ENCODE data around the gene COQ8B. TPM values are rescaled to one million over a fixed set of nuclear protein-coding genes. Genes with fewer than 3 reads are reported as not detected.

COQ8B gene
- total RNA-seq, 1 donor from 2014 or later, result 27.7 TPM

GRCh38 chr19:40750058-40750873 lies 33.6 kb upstream of the COQ8B start, which contains the start of gene ACTMAP:
ACTMAP (minus strand) TSS chr19:40750477; CDS start chr19:40749803, 674 bp downstream.
- peak; percentile 100 for DNase-seq (ENCODE audit: low spot score)
- Histone ChIP-seq H2AFZ (replicated peaks) (peak within 1 kb of the TSS; percentile 72), H3K4me3 (peak within 1 kb of the TSS; percentile 59), H4K20me1 (ENCODE audit: low read depth) (peaks cover 28% of the 10 kb centered on the region), H3K79me2 (ENCODE audit: low read depth) (peaks cover 66% of the 10 kb centered on the region), H3K9ac (peak within 1 kb of the TSS; percentile 94), H3K4me2 (peak within 1 kb of the TSS; percentile 78), H3K36me3 (no peaks in the 10 kb centered on the region), H3F3A (ENCODE audit: low read depth) (peaks cover 9% of the 10 kb centered on the region), H3K4me1 (peaks cover 26% of the 10 kb centered on the region), H3K27ac (peak within 1 kb of the TSS; percentile 94), H3K9me3 (ENCODE audit: low read depth) (no peaks in the 10 kb centered on the region), H3K27me3 (no peaks in the 10 kb centered on the region)
- Mint-ChIP-seq H3K27ac (peak within 1 kb of the TSS; percentile 94), H3K4me1 (peaks cover 49% of the 10 kb centered on the region), H3K4me3 (peak within 1 kb of the TSS; percentile 94), H3K9me3 (no peaks in the 10 kb centered on the region), H3K27me3 (ENCODE audit: insufficient read depth, low read depth) (peaks cover 5% of the 10 kb centered on the region), H3K36me3 (peaks cover 11% of the 10 kb centered on the region)
- TF ChIP-seq EZH2phosphoT487 (IDR thresholded peaks at IDR 0.05) (no peak), CTCF (IDR thresholded peaks at IDR 0.05) (no peak), EZH2 (IDR thresholded peaks at IDR 0.05) (no peak)

DNA sequence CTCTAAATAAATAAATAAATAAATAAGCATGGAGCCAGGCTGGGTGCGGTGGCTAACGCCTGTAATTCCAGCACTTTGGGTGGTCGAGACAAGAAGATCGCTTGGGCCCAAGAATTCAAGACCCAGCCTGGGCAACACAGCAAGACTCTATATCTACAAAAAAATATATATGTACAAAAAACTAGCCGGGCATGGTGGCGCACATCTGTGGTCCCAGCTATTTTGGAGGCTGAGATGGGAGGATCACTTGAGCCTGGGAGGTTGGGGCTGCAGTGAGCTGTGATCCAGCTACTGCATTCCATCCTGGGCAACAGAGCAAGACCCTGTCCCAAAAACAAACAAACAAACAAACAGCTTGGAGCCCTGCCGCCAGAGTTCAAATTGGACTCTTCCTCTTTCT lies 30.9 kb upstream of the COQ8B start:
- Histone ChIP-seq H3K79me2 (ENCODE audit: low read depth) (peaks cover 38% of the 10 kb centered on the region), H3F3A (ENCODE audit: low read depth) (peaks cover 9% of the 10 kb centered on the region), H4K20me1 (ENCODE audit: low read depth) (peaks cover 4% of the 10 kb centered on the region), H3K36me3 (no peaks in the 10 kb centered on the region), H3K4me1 (peaks cover 14% of the 10 kb centered on the region), H2AFZ (replicated peaks) (no peak overlapping the region), H3K27me3 (no peaks in the 10 kb centered on the region), H3K9me3 (ENCODE audit: low read depth) (no peaks in the 10 kb centered on the region), H3K27ac (no peak overlapping the region), H3K4me2 (no peak overlapping the region), H3K9ac (no peak overlapping the region), H3K4me3 (no peak overlapping the region)
- no peak for DNase-seq (ENCODE audit: low spot score)
- Mint-ChIP-seq H3K27ac (no peak overlapping the region), H3K4me3 (no peak overlapping the region), H3K4me1 (peaks cover 38% of the 10 kb centered on the region), H3K27me3 (ENCODE audit: insufficient read depth, low read depth) (peaks cover 3% of the 10 kb centered on the region), H3K36me3 (peaks cover under 1% of the 10 kb centered on the region), H3K9me3 (no peaks in the 10 kb centered on the region)
- TF ChIP-seq EZH2phosphoT487 (IDR thresholded peaks at IDR 0.05) (no peak), EZH2 (IDR thresholded peaks at IDR 0.05) (no peak)

- Histone ChIP-seq H3K4me3 (no peak overlapping the region), H3K27me3 (no peaks in the 10 kb centered on the region), H3K4me2 (no peak overlapping the region), H3K9ac (no peak overlapping the region), H2AFZ (replicated peaks) (no peak overlapping the region), H3F3A (ENCODE audit: low read depth) (peaks cover 2% of the 10 kb centered on the region), H3K9me3 (ENCODE audit: low read depth) (no peaks in the 10 kb centered on the region), H3K36me3 (no peaks in the 10 kb centered on the region), H3K4me1 (peaks cover 8% of the 10 kb centered on the region), H3K27ac (no peak overlapping the region), H3K79me2 (ENCODE audit: low read depth) (peaks cover 23% of the 10 kb centered on the region), H4K20me1 (ENCODE audit: low read depth) (no peaks in the 10 kb centered on the region)
- H3K4me3 Mint-ChIP-seq, result no peak overlapping the region
- H3K27ac Mint-ChIP-seq, result no peak overlapping the region
- peaks cover 2% of the 10 kb centered on the region for H3K27me3 Mint-ChIP-seq (ENCODE audit: insufficient read depth, low read depth)
- no peak for DNase-seq (ENCODE audit: low spot score)
- H3K4me1 Mint-ChIP-seq, result peaks cover 25% of the 10 kb centered on the region
- no peaks in the 10 kb centered on the region for H3K9me3 Mint-ChIP-seq
- H3K36me3 Mint-ChIP-seq, result peaks cover 3% of the 10 kb centered on the region
- TF ChIP-seq CTCF (IDR thresholded peaks at IDR 0.05) (no peak), EZH2phosphoT487 (IDR thresholded peaks at IDR 0.05) (no peak), EZH2 (IDR thresholded peaks at IDR 0.05) (no peak)
Measured at GRCh38 chr19:40745402-40745780, 28.7 kb upstream of the COQ8B start.

Measured in neural progenitor cell (in vitro differentiated cells).